WERI-Rb-1 (cell line): ENCODE data around the gene OSER1.
A peak's percentile ranks its signal among the peaks of the same experiment; 100 is the strongest.

Experiments used
- DNase-seq: peaks from one replicate; pipeline ENCODE4 v3.0.0-alpha.2; 2020
- H3K27ac ChIP-seq: fragments of 250-450 bp; sonication (Bioruptor Pico); 2 replicates; pipeline ENCODE4 v1.5.1; 2020; ENCODE audit warnings: mild to moderate bottlenecking, moderate library complexity
- H3K27me3 ChIP-seq: fragments of 250-450 bp; sonication (Bioruptor Pico); 2 replicates; pipeline ENCODE4 v1.5.1; 2021; ENCODE audit warnings: mild to moderate bottlenecking, low read depth, moderate library complexity; ENCODE audit not compliant: insufficient read depth, severe bottlenecking
- H3K36me3 ChIP-seq: fragments of 250-450 bp; sonication (Bioruptor Pico); 2 replicates; pipeline ENCODE4 v1.5.1; 2020; ENCODE audit warnings: mild to moderate bottlenecking, moderate library complexity
- H3K4me3 ChIP-seq: 2 replicates; pipeline ENCODE4 v1.5.1; 2011; ENCODE audit warnings: low read depth, mild to moderate bottlenecking, control low read depth, low read length
- H3K9me3 ChIP-seq: fragments of 250-450 bp; sonication (Bioruptor Pico); 2 replicates; pipeline ENCODE4 v1.5.1; 2021; ENCODE audit warnings: mild to moderate bottlenecking, moderate library complexity; ENCODE audit not compliant: severe bottlenecking
- CTCF ChIP-seq: IDR thresholded peaks from 2 replicates; pipeline ENCODE4 v1.5.1; 2011; ENCODE audit warnings: low read depth, mild to moderate bottlenecking, control low read depth, inconsistent platforms, low read length

The OSER1 gene

GRCh38 chr20:44188752-44189151, 21.8 kb downstream of the OSER1 start:
- Histone ChIP-seq H3K4me3 (no peak overlapping the region), H3K9me3 (no peaks in the 10 kb centered on the region), H3K27me3 (no peaks in the 10 kb centered on the region), H3K27ac (no peak overlapping the region), H3K36me3 (no peaks in the 10 kb centered on the region)
- no peak for DNase-seq
- TF ChIP-seq CTCF: no peak

GRCh38 chr20:44187772-44188709, 22.5 kb downstream of the OSER1 start:
- Histone ChIP-seq H3K9me3 (no peaks in the 10 kb centered on the region), H3K27me3 (no peaks in the 10 kb centered on the region), H3K36me3 (no peaks in the 10 kb centered on the region), H3K27ac (no peak overlapping the region), H3K4me3 (no peak overlapping the region)
- no peak for TF ChIP-seq CTCF
- no peak for DNase-seq

- H3K27me3 ChIP-seq: no peaks in the 10 kb centered on the region
- H3K27ac ChIP-seq: no peak within 1 kb of the TSS
- H3K9me3 ChIP-seq: no peaks in the 10 kb centered on the region
- DNase-seq: no peak
- TF ChIP-seq CTCF: no peak
- no peaks in the 10 kb centered on the region for H3K36me3 ChIP-seq
- H3K4me3 ChIP-seq: peak within 1 kb of the TSS; percentile 37
Observed at GRCh38 chr20:44187054-44187771, 23.4 kb downstream of the OSER1 start, which contains the start of gene JPH2. Gene JPH2 (minus strand): TSS chr20:44187188. CDS start chr20:44186705, 483 bp downstream.

GRCh38 chr20:44186674-44187053, 23.9 kb downstream of the OSER1 start:
- Histone ChIP-seq H3K27ac (no peak overlapping the region), H3K27me3 (no peaks in the 10 kb centered on the region), H3K4me3 (peak overlapping the region; percentile 37), H3K9me3 (no peaks in the 10 kb centered on the region), H3K36me3 (no peaks in the 10 kb centered on the region)
- no peak for TF ChIP-seq CTCF
- no peak for DNase-seq

- TF ChIP-seq CTCF: no peak
- Histone ChIP-seq H3K36me3 (no peaks in the 10 kb centered on the region), H3K27ac (no peak overlapping the region), H3K4me3 (no peak overlapping the region), H3K27me3 (no peaks in the 10 kb centered on the region), H3K9me3 (no peaks in the 10 kb centered on the region)
- DNase-seq: no peak
Observed at GRCh38 chr20:44186201-44186600, 24.4 kb downstream of the OSER1 start.
